Measurements from ENCODE around the gene KATNAL2.

- TF ChIP-seq CTCF (IDR thresholded peaks at IDR 0.05) (no peak), POLR2A (IDR thresholded peaks at IDR 0.05) (no peak)
Observed at GRCh38 chr18:47035156-47035671, 117.8 kb downstream of the KATNAL2 start, which contains the start of gene ELOA2.
